Measurements from ENCODE around the gene ACD.

ACD gene

DNA sequence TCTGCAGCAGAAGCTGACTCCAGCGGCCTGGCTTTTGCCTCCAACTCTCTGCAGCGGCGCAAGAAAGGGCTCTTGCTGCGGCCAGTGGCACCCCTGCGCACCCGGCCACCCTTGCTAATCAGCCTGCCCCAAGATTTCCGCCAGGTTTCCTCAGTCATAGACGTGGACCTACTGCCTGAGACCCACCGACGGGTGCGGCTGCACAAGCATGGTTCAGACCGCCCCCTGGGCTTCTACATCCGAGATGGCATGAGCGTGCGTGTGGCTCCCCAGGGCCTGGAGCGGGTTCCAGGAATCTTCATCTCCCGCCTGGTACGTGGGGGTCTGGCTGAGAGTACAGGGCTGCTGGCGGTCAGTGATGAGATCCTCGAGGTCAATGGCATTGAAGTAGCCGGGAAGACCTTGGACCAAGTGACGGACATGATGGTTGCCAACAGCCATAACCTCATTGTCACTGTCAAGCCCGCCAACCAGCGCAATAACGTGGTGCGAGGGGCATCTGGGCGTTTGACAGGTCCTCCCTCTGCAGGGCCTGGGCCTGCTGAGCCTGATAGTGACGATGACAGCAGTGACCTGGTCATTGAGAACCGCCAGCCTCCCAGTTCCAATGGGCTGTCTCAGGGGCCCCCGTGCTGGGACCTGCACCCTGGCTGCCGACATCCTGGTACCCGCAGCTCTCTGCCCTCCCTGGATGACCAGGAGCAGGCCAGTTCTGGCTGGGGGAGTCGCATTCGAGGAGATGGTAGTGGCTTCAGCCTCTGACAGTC is 2.0 kb upstream of the ACD start:
- Histone ChIP-seq H3K27ac (no peak overlapping the region), H3K36me3 (peaks cover 19 to 43% (median 30%) of the 10 kb centered on the region in 11 experiments; a peak in 21 of 22 replicates), H4K20me1 (peaks cover 0 to 59% (median 25%) of the 10 kb centered on the region in 11 experiments; a peak in 17 of 22 replicates), H3K9ac (peak overlapping the region in 4 of 11 experiments; percentile 86 to 92 (median 90); a peak in 3 of 22 replicates), H3K9me3 (replicated peaks in 1 of 11) (no peaks in the 10 kb centered on the region), H3K4me3 (peak overlapping the region in 2 of 10 experiments; percentile 89 to 99; a peak in 1 of 20 replicates), H3K4me2 (peak overlapping the region in 10 of 11 experiments; percentile 82 to 99 (median 98); a peak in 21 of 22 replicates), H3K4me1 (peaks cover 37 to 59% (median 44%) of the 10 kb centered on the region in 10 experiments), H3K27me3 (no peaks in the 10 kb centered on the region)
- TF ChIP-seq Cebpa-rat (IDR thresholded peaks at IDR 0.05) = no peak

DNA sequence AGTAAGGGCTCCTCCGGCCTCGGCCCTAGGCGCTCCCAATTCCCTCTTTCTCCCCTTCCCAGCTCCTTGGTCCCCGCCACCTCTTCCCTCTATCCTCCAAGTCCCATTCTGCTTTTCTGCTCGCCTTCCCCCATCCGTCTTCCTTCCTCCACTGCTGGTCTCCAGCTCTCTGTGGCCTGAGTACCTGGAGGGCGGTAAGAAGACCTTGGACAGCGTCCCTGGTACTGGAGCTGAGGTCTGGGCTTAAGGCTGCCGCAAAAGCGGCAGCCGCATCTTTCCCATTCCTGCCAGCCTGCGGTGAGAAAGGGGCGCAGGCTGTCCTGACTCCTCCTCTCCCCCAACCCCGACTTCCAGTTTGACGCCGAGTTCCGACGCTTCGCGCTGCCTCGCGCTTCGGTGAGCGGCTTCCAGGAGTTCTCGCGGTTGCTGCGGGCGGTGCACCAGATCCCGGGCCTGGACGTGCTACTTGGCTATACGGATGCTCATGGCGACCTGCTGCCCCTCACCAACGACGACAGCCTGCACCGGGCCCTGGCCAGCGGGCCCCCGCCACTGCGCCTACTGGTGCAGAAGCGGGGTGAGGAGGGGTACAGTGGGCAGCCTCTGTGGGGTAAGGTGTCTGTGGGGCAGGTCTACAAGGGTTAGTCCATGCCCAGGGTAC is 1.2 kb upstream of the ACD start:
- Histone ChIP-seq H3K9me3 (replicated peaks in 1 of 11) (no peaks in the 10 kb centered on the region), H3K4me1 (peaks cover 35 to 57% (median 42%) of the 10 kb centered on the region in 10 experiments), H4K20me1 (peaks cover 0 to 64% (median 26%) of the 10 kb centered on the region in 11 experiments; a peak in 17 of 22 replicates), H3K4me3 (peak overlapping the region; percentile 77 to 100 (median 94)), H3K9ac (peak overlapping the region; percentile 9 to 92 (median 84); a peak in 16 of 22 replicates), H3K4me2 (peak overlapping the region; percentile 82 to 99 (median 98)), H3K27ac (peak overlapping the region in 5 of 11 experiments; percentile 6 to 77 (median 27); a peak in 4 of 22 replicates), H3K36me3 (peaks cover 28 to 51% (median 39%) of the 10 kb centered on the region in 11 experiments; a peak in 21 of 22 replicates), H3K27me3 (no peaks in the 10 kb centered on the region)
- TF ChIP-seq Cebpa-rat (IDR thresholded peaks at IDR 0.05) = no peak

DNA sequence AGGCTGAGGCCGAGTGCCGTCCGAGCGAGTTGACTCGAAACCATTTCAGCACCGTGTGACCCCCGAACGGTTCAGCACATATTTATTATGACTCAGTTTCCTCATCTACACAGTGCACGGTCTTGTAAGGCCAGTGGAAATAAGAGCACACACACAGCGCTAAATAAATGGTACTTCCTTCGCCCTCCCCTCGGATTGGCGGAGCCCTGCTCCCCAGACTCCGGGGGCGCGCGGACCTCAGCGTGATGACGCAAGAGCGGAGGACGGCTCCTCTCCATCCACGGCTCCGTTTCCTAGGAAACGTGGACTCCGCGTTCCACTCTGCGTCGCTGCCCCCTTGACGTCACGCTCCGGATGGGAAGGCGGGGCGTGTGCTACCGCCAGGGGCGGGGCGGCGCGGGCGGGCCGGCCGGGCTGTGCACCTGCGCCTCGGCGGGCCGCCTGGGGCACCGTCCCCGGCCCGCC is 536 bp upstream of the ACD start, which contains the start of gene PARD6A:
PARD6A (plus strand) TSS at position 397 of the 465 bp plus-strand sequence. CDS start 79 bp downstream, outside the sequence.
- Histone ChIP-seq H3K36me3 (peaks cover 32 to 58% (median 41%) of the 10 kb centered on the region in 11 experiments; a peak in 21 of 22 replicates), H3K9me3 (replicated peaks in 1 of 11) (no peaks in the 10 kb centered on the region), H3K4me2 (peak within 1 kb of the TSS; percentile 82 to 99 (median 98)), H3K4me1 (peaks cover 29 to 51% (median 36%) of the 10 kb centered on the region in 10 experiments), H3K9ac (peak within 1 kb of the TSS; percentile 80 to 92 (median 86)), H3K27me3 (no peaks in the 10 kb centered on the region), H4K20me1 (peaks cover 0 to 70% (median 26%) of the 10 kb centered on the region in 11 experiments; a peak in 17 of 22 replicates), H3K27ac (peak within 1 kb of the TSS; percentile 44 to 83 (median 77); a peak in 21 of 22 replicates), H3K4me3 (peak within 1 kb of the TSS; percentile 77 to 100 (median 94))
- peak in 10 of 11 experiments; percentile 19 to 97 (median 86); a peak in 19 of 22 replicates for TF ChIP-seq Cebpa-rat (IDR thresholded peaks at IDR 0.05)

DNA sequence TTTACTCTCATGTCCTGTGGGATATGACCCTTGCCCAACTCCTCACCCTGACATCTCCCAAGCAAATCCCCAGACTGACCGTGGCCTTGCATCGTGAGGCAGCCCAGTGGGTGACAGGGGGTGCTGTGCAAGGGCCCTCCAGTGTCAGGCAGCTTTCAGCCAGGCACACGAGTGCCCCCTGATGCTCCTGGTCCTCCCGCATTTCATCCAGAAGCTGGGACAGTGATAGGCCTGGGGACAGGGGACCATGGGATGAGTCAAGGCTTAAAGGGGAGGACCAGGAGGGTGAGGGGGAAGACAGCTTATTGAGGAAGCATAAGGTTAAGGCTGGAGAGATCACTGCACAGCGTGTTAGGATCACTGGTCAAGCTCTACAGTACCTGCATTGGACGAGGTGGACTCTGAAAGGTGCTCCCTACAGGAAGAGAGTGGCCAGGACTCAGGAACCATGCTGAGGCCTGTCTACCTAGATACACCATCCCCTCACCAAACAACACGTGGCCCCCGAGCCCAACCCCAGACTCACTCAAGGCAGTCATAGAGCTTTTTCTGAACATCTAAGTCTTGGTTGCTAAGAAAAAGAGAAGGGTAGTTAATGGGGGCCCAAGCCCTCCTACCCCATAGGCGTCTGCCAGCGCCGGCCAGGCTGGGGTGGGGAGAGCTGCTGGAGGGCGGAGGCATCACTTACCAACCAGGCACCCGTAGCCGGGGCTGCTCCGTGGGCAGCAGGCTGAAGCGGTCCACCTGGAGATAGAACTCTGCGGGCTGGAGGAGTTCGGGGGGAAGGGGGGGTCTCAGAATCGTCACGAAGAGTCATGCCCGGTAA is 998 bp downstream of the ACD start:
- H4K20me1 ChIP-seq = peaks cover 0 to 73% (median 29%) of the 10 kb centered on the region in 11 experiments; a peak in 17 of 22 replicates
- no peaks in the 10 kb centered on the region for H3K9me3 ChIP-seq (replicated peaks in 1 of 11)
- peaks cover 36 to 70% (median 56%) of the 10 kb centered on the region in 11 experiments; a peak in 21 of 22 replicates for H3K36me3 ChIP-seq
- TF ChIP-seq Cebpa-rat (IDR thresholded peaks at IDR 0.05) = no peak
- peak overlapping the region; percentile 82 to 99 (median 98) for H3K4me2 ChIP-seq
- H3K4me3 ChIP-seq = peak overlapping the region; percentile 77 to 100 (median 94)
- peak overlapping the region; percentile 80 to 92 (median 86) for H3K9ac ChIP-seq
- no peaks in the 10 kb centered on the region for H3K27me3 ChIP-seq
- peak overlapping the region; percentile 44 to 83 (median 77); a peak in 20 of 22 replicates for H3K27ac ChIP-seq
- peaks cover 21 to 36% (median 28%) of the 10 kb centered on the region in 10 experiments for H3K4me1 ChIP-seq

DNA sequence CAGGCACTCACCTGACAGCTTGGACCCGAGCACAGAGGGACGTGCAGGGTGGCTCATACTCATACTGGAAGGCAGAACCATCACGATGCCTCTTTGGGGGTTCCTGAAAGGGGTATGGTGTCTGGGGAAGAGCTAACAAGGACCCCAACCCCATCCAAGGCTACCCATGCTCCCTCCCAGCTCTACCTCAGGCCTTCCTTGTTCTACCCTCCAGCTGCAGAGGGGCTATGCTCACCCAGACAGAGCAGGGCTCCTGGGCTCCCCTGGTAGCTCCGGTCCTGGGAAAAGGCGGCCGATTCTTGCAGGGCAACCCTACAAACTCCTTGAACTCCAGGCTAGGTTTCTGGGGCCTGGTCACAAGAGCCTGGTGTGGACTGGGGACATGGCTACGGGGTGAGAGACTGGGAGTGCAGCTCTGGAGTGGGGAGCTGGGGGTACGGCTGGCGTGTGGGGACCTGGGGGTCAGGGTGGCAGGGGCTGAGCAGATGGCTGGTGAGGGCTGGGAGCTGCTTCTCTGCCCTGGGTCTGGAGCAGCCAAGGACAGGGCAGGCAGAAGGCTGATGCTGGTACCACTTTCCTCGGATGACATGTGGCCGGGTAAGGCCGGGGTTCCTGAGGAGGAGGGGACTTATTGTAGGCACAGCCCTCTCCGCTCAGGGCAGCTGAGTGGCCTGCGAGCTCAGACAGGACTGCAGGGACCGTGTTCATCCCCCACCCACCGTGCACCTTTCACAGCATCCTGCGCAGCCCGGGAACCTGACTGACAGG is 2.1 kb downstream of the ACD start:
- H3K36me3 ChIP-seq = peaks cover 32 to 62% (median 58%) of the 10 kb centered on the region in 11 experiments; a peak in 21 of 22 replicates
- H4K20me1 ChIP-seq = peaks cover 0 to 62% (median 29%) of the 10 kb centered on the region in 11 experiments; a peak in 17 of 22 replicates
- H3K27ac ChIP-seq = no peak overlapping the region
- peak overlapping the region in 8 of 11 experiments; percentile 2 to 92 (median 84); a peak in 8 of 22 replicates for H3K9ac ChIP-seq
- no peak for TF ChIP-seq Cebpa-rat (IDR thresholded peaks at IDR 0.05)
- H3K27me3 ChIP-seq = no peaks in the 10 kb centered on the region
- H3K4me1 ChIP-seq = peaks cover 20 to 28% (median 24%) of the 10 kb centered on the region in 10 experiments
- peak overlapping the region in 9 of 11 experiments; percentile 92 to 99 (median 98); a peak in 9 of 22 replicates for H3K4me2 ChIP-seq
- H3K4me3 ChIP-seq = peak overlapping the region in 2 of 10 experiments; percentile 77 to 89; a peak in 2 of 20 replicates
- no peaks in the 10 kb centered on the region for H3K9me3 ChIP-seq (replicated peaks in 1 of 11)

DNA sequence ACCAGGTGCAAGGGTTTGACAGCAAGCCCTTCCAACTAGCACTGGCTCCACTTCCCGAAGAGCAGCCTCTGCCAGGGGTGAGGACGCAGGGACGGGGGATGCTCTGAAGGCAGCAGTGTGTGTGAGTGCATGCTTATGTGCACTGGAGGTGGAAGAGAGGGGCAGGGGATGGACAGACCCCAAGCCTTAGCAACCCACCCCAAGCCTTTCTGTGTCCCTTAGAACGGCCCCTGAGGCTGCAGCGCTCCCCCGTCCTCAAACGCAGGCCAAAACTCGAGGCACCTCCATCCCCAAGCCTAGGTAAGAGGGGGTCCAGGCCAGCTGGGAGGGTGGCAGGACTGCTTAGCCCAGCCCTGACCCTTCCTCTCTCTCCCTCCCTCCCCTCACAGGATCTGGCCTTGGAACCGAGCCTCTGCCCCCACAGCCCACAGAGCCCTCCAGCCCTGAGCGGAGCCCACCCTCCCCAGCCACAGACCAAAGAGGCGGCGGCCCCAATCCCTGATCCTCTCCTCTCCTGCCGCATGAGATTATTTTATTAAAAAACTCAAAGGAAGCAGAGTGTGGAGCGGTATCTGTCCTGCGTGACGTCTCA is 2.9 kb downstream of the ACD start:
- H3K4me2 ChIP-seq = no peak overlapping the region
- H3K9me3 ChIP-seq (replicated peaks in 1 of 11) = no peaks in the 10 kb centered on the region
- no peak overlapping the region for H3K27ac ChIP-seq
- TF ChIP-seq Cebpa-rat (IDR thresholded peaks at IDR 0.05) = no peak
- peaks cover 20 to 28% (median 24%) of the 10 kb centered on the region in 10 experiments for H3K4me1 ChIP-seq
- peaks cover 0 to 58% (median 29%) of the 10 kb centered on the region in 11 experiments; a peak in 17 of 22 replicates for H4K20me1 ChIP-seq
- H3K9ac ChIP-seq = 0 out of 22 replicates have a peak overlapping the region, but pooled peaks of 1 of the 11 experiments have one; percentile 13
- H3K27me3 ChIP-seq = no peaks in the 10 kb centered on the region
- H3K36me3 ChIP-seq = peaks cover 24 to 60% (median 54%) of the 10 kb centered on the region in 11 experiments; a peak in 21 of 22 replicates
- H3K4me3 ChIP-seq = no peak overlapping the region

All from BLaER1 treated with 17β-estradiol and CSF1 and Interleukin-3, amounts not matched to agents 10 nM and 100 nM (cell line).